ENCODE measurements around the gene RXRB.

Gene RXRB

DNA sequence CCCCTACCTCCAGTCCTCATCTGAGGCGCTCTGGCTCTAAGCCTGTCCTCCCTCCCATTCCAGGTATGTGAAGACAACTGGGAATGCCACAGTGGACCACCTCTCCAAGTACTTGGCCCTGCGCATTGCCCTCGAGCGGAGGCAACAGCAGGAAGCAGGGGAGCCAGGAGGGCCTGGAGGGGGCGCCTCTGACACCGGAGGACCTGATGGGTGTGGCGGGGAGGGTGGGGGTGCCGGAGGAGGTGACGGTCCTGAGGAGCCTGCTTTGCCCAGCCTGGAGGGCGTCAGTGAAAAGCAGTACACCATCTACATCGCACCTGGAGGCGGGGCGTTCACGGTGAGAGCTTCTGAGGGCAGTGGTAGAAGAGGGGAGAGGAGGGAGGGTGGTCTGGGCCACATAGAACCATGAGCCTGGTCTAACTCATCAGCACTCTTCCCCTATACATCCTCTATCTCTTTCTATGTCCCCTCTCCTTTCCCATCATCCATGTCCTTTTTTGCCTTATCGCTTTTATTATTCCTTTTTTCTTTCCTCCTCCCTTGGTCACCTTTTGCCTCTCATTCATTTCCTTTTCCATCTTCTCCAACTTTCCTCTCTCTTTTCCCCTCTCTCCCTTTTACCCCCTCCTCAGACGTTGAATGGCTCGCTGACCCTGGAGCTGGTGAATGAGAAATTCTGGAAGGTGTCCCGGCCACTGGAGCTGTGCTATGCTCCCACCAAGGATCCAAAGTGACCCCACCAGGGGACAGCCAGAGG lies 11.4 kb upstream of the RXRB start:
- DNase-seq = peak; percentile 20

DNA sequence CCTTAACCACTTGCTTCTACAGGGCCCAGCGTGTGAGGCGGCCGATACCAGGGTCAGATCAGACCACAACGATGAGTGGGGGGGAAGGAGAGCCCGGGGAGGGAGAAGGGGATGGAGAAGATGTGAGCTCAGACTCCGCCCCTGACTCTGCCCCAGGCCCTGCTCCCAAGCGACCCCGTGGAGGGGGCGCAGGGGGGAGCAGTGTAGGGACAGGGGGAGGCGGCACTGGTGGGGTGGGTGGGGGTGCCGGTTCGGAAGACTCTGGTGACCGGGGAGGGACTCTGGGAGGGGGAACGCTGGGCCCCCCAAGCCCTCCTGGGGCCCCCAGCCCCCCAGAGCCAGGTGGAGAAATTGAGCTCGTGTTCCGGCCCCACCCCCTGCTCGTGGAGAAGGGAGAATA lies 10.7 kb upstream of the RXRB start:
- DNase-seq = no peak

DNA sequence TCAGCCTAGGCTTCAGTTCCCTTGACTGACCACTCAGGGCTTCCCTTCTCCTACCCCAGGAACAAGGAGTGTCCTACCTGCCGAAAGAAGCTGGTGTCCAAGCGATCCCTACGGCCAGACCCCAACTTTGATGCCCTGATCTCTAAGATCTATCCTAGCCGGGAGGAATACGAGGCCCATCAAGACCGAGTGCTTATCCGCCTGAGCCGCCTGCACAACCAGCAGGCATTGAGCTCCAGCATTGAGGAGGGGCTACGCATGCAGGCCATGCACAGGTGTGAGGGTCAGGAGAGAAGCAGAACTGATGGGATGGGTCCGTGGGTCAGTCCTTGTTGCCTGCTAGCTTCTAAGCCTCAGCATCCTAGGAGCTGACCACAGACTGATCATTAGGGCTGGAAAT lies 9.4 kb upstream of the RXRB start:
- DNase-seq = no peak

DNA sequence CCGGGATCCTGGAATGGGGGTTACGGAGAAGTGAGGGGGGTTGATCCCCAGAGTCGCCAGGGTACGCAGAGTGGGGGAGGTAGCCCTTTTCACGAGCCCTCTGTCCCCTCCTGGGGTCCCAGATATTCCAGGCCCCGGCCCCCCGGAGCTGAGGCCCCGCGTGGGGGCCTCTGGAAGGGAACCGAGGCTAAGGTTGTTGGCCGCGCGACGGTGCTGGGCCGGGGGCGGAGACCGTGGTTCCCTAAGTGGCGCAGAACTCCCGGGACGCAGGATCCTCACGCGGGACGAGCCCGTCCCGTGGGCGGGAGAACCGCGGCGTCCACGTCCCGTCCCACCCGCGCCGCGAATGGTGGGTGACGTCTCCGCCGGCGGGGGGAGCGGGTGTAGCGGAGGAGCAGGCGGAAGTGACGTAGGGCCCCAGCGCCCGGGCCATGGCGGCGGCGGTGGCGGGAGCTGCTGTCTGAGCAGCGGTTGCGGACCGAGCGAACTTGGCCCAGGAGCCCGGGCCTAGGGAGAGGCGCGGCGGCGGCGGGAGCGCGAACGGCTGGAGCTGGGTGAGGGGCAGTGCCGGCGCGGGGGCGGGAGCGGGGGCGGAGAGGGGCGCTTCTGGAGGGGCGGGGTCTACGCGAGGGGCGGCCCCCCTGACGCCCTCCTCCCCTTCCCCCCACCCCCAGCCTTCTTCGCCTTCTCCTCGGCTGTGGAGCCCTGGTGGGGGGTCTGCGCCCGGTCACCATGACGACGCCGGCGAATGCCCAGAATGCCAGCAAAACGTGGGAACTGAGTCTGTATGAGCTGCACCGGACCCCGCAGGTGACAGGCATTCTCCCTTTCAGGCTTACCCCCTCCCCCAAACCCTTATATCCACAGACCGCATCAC lies 7.9 kb upstream of the RXRB start, which contains the start of gene RING1:
TSS of gene RING1 (plus strand) at position 410 of the 877 bp plus-strand sequence. CDS start at position 733, 323 bp downstream.
- DNase-seq = peak; percentile 93

DNA sequence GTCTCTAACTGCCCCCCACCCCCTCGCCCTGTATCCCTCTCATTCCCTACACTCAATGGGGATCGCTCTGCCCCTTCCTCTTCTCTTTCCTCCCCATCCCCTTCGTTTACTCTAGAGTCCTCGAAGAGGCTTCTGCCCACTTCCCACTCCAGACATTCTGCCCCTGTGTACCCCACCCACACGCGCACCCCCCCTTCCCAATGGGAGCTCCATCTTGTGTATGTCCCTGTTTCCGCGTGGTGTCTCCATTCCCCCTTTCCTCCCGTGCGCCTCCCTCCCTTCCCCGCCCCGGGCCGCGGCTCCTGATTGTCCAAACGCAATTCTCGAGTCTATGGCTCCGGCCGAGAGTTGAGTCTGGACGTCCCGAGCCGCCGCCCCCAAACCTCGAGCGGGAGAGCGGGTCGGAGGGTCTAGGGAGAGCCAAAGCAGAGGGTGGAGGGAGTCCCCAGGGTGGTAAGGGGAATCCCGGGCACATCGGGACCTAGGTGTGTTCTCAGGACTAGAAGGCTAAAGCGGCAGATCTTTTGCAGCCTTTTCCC lies 7.2 kb upstream of the RXRB start:
- DNase-seq = peak; percentile 81

DNA sequence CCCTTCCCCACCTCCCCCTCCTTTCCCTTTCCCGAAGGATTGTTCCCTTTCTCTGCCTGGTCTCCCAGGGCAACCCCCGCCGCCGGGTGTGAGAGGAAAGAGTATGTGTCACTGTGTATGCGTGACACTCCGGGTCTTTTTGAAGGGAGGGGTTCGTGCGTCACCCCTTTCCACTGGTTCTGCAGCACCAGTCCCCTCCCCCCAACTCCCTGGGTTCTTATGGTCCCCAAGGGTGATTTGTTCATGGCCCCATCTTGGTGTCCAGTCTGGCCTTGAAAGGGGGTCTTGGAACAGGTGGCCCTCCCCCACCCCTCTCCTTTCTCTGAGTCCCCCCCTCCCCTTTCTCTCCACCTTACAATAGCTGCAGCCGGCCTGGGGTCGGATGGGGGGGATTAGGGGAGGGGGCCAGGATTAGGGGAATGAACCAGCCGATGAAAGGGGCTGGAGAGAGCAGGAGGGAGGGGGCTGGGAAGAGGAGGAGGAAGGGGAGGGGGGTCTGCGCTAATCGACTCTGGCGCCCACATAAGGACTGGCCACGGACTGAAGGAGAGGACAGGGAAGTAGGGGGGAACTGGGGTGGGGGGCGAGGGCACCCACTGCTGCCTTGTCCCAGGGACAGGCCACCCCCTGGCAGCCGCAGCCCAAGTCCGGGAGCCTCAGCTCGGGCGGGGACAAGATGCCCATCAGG lies 6.5 kb upstream of the RXRB start:
- DNase-seq = peak; percentile 46

DNA sequence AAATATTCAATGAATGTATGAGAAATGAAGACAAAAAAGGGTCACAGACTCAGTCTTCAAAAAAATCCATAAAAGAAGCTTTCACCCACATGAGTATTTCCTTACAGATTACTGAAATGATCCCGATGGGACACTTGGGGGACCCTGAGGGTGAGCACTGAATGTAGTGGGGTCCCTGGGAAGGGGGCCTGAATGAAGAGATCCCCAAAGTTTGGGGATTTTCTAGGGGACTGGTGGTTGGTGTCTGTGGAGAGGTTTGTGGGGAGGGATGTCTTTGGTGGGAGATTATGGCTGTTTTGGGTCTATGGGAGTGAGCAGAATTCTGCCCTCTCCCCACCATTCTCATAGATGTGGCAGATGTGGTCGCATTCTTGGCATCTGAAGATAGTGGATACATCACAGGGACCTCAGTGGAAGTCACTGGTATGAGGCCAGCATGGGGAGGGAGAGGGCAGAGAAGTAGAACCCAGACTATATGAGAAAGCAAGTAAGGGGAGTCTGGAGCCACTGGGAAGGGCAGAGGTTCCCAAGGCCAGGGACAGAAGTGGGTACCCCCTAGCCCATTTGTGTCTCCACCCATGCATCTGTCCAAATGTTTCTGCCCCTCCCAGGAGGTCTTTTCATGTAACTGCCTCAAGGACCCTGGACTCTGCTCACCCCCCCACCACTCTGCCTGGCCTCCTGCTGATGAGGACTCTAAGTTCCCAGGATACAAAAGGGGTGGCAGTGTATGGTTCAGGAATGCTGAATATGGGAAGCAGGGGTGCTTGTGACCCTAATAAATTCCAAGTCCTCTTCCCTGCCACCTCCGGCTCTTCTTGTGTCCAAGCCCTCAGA lies 5.8 kb upstream of the RXRB start:
- no peak for DNase-seq

DNA sequence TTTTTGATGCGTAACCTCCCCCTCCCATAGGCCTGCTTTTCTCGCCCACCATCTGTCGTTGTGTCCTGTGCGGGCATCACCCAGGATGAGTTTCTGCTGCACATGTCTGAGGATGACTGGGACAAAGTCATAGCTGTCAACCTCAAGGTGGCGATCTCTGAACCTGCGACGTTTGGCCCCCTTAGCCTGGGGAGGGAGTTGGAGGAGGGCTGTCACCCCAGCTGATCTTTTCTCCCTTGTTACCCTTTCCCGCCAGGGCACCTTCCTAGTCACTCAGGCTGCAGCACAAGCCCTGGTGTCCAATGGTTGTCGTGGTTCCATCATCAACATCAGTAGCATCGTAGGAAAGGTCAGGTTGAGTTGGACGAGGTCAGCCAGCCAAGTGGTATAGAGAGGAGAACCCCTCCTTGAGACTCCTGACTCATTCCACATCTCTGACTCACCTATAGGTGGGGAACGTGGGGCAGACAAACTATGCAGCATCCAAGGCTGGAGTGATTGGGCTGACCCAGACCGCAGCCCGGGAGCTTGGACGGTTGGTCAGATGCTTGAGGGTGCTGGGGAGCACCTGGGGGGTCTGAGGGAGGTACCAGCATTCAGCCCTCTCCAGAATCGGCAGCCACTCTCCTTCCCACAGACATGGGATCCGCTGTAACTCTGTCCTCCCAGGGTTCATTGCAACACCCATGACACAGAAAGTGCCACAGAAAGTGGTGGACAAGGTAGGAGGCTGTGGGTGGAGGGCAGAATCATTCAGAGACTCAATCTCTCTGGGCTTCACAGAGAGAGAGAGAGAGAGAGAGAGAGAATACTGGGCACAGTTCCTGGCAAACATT lies 4.9 kb upstream of the RXRB start:
- no peak for DNase-seq

DNA sequence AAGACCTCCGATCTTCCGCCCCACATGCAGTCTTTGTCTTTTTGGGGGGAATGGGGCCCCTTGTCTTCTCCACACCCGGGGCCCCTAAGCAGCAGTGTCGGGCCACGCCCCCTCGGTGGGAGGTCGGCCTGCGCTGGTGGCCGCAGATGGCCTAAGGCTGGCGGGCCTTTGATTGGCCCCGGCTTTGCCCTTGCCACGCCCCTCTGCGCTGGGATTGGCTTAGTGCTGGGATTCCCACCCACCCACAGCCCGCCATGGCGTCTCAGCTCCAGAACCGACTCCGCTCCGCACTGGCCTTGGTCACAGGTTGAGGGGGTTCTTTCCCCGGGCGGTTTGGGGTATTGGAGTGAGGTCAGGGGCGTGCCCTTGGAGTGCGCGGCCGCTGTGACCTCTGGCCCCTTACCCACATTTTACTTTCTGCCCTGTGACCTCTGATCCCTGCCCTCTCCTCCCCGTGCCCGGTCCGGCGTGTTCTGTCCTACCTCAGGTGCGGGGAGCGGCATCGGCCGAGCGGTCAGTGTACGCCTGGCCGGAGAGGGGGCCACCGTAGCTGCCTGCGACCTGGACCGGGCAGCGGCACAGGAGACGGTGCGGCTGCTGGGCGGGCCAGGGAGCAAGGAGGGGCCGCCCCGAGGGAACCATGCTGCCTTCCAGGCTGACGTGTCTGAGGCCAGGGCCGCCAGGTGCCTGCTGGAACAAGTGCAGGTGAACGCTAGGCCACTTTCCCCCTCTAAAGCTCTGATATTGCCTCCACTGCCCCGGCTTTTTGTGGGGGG lies 4.1 kb upstream of the RXRB start, which contains the start of gene HSD17B8:
TSS of gene HSD17B8 (plus strand) at position 241 of the 776 bp plus-strand sequence. CDS start at position 255, 14 bp downstream.
- peak; percentile 96 for DNase-seq

DNA sequence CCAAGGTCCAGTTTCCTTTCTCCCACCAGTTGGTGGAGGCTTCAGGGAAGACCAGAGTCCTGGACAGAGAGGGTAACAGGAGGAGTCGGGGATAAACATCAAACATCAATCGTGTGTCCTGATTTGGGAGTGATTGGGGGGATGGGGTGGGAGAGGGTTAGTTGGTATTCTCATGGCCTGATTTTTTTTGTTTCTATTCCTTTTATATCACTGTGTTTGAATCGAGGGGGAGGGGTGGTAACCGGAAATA lies 3.6 kb upstream of the RXRB start:
- no peak for DNase-seq

DNA sequence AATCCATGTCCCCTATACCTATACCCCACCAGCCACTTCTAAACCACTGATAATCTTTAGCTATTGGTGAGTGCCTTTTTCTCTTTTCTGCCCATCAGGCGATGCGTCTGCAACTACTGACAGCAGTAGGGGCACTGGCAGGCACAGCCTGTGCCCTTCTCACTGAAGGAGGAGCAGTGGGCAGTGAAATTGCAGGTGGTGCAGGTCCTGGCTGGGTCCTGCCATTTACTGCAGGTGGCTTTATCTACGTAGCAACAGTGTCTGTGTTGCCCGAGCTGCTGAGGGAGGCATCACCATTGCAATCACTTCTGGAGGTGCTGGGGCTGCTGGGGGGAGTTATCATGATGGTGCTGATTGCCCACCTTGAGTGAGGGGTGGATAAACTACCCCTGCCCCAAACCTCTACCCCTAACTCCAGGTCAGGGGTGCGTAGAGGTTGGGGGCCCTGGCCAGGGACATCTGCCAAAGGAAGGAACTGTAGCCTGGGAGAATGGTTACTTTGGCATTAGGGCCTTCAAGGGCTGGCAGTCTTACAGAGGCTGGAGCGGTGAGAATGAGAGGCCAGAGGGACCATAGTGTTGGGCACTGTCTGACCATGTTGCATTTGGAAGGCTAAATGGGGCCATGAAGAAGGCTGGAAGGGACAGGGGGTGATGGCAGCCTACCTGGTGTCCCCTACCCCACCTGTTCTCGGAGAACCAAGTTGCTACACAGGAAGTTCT lies 3.1 kb upstream of the RXRB start:
- DNase-seq = no peak

DNA sequence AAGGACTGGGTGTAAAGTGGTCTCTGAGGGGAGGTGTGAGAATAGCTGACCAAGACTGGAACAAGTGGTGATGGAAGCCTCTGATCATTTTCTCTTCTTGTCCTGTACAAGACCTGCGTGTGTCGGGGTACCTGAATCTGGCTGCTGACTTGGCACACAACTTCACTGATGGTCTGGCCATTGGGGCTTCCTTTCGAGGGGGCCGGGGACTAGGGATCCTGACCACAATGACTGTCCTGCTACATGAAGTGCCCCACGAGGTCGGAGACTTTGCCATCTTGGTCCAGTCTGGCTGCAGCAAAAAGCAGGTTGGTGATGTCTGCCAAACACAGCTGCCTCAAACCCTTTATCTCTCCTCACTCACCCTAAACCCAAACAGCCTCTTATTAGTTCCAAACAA lies 2.3 kb upstream of the RXRB start:
- DNase-seq = no peak

DNA sequence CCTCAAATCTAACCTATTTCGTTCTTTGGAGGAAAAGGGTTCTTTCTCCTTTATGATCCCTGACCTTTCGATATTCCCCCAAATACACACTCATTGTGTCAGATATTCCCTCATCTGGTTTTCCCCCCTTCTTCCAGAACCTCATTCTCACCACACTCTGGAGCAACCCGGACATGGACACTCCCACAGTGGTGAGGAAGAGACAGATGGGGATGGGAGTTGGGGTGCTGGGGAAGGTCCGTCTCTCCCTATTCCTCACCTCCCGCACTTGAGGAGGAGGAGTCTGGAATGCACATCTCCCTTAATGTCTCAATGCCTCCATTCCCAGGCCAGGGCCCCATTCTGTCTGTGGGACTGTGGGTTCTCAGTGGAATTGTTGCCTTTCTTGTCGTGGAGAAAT lies 1.5 kb upstream of the RXRB start:
- DNase-seq = no peak

DNA sequence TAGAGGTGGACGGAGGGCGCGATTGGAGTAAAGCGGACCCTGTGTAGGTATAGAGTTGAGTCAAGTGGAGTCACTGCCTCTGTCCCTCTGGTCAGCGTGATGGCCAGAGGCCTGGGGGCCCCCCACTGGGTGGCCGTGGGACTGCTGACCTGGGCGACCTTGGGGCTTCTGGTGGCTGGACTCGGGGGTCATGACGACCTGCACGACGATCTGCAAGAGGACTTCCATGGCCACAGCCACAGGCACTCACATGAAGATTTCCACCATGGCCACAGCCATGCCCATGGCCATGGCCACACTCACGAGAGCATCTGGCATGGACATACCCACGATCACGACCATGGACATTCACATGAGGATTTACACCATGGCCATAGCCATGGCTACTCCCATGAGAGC lies 681 bp upstream of the RXRB start:
- DNase-seq = no peak

DNA sequence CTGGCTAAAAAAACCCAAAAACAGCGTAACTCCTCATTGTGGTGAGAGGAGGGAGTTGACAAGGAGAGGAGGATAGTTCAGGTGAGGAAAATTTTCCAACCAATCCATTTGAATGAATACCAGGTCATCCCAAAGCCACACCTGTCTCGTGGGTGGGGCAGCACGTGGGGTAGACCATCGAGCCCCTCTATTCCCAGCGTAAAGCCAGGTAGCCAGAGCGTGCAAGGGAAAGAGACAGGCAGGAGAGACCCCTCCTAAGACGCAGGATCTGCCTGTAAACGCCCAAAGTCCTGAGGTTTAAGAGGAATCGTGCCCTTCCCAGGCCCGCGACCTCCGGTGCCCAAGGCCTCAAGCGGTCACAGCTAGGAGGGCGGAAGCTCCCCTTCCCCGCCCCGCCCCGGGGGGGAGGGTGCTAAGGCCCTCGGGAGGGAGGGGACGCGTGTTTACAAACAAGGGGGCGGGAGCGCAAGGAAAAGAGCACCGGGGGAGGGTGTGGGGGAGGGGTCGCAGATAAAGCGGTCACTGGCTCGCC lies 712 bp downstream of the RXRB start:
- no peak for DNase-seq

DNA sequence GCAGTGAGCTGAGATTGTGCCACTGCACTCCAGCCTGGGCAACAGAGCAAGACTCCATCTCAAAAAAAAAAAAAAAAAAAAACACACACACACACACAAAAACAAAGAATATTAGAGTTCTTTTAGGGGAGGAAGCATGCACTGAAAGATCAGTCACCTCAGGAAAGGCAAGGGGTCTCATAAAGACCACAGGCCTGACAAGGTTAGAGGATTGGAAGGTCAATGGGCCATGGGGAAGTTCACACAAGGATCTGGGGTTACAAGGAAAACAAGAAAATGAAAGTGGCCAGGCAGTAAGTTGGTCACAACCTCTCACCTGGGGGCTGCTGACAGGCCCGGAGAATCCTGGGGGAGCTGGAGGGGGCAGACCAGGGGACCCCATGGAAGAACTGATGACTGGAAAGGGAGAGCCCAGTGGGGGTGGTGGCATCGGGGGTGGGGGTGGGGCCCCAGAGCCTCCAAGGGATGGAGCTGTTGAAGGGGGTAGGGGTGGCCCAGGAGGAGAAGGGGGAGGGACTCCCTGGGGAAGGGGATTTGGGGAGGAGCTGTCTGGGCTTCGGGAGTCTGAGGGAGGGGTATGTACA lies 1.5 kb downstream of the RXRB start:
- DNase-seq = no peak

DNA sequence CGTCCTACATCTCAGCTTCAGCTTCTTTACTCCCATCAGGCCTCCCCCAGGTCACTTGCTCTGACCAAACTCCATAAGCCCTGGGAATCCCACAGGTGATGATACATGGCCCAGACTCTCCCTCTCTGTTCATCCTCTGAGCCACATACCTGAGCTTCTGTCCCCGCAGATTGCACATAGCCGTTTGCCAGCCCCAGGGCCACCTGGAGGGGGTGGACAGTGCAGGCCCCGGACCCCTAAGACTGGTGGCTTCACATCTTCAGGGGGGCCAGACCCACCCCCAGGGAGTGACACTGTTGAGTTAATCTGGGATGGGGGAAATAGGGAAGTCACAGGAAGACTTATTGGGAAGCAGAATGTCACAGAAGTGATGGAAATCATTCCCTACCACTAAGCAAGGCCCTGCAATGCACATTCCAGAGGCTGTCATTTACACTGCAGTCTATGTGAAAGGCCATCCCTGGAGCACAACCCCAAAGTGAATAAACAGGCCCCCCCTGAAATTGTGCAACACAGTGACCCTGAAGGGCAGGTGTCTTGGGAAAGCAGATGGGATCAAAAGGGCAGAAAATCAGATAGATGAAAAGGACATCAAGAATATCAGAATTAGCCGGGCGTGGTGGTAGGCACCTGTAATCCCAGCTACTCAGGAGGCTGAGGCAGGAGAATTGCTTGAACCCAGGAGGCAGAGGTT lies 2.2 kb downstream of the RXRB start:
- DNase-seq = no peak

DNA sequence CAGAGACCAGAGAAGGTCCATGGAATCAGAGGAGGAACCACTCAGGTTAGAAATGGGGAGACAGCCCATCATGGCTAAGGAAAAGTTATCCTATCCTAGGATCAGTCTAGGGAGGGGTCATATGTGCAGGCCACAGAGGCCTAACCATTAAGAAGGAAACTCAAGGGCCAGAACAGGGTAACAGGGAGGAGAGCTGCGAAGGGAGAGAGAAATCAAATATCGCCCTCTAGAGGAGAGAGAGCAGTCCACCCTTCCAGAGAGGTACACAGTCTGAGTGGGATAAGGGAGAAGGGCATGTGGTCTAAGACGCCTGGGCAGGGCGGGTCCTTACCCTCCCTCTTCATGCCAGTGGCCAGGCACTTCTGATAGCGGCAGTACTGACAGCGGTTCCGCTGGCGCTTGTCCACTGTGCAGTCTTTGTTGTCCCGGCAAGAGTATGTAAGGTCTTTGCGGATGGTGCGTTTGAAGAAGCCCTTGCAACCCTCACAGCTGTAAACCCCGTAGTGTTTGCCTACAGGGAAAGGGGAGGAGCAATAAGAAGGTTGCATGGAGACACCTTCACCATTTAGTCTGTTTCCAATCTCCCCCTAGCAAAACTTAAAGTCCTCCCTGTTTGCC lies 2.9 kb downstream of the RXRB start:
- DNase-seq = no peak
